GM20000 (cell line): ENCODE results near the gene LRRC45.

Source experiments
- DNase-seq: peaks from one replicate; pipeline ENCODE4 v3.0.0; 2012; ENCODE audit warnings: low spot score
- CTCF ChIP-seq: IDR thresholded peaks from 2 replicates; pipeline ENCODE4 v1.5.1; 2012; ENCODE audit warnings: mild to moderate bottlenecking, control low read depth; ENCODE audit errors: extremely low read depth, missing control alignments

The LRRC45 gene

GRCh38 chr17:82023447-82024241 is 539 bp downstream of the LRRC45 start:
- DNase-seq: no peak
- TF ChIP-seq CTCF: no peak

- no peak for DNase-seq
- TF ChIP-seq CTCF: no peak
Observed at GRCh38 chr17:82024859-82025258, 1.8 kb downstream of the LRRC45 start.

GRCh38 chr17:82025401-82026107 is 2.4 kb downstream of the LRRC45 start:
- no peak for TF ChIP-seq CTCF

GRCh38 chr17:82028246-82028645 is 5.1 kb downstream of the LRRC45 start:
- no peak for TF ChIP-seq CTCF
- no peak for DNase-seq

More at GRCh38 chr17:82025401-82026107, 2.4 kb downstream of the LRRC45 start:
- DNase-seq: no peak

GRCh38 chr17:82028966-82029365 is 5.9 kb downstream of the LRRC45 start:
- no peak for TF ChIP-seq CTCF
- no peak for DNase-seq

GRCh38 chr17:82029391-82029790 is 6.3 kb downstream of the LRRC45 start:
- no peak for TF ChIP-seq CTCF
- DNase-seq: no peak

GRCh38 chr17:82029990-82030469 is 6.9 kb downstream of the LRRC45 start:
- TF ChIP-seq CTCF: no peak
- no peak for DNase-seq
